CD4-positive, alpha-beta T cell treated with Interleukin-17A for 1 hour (primary cell): Measurements from ENCODE around the gene NTRK3.

Source experiments
- DNase-seq: peaks from one replicate; pipeline ENCODE4 v3.0.0-alpha.2; 2020

The NTRK3 gene

DNA sequence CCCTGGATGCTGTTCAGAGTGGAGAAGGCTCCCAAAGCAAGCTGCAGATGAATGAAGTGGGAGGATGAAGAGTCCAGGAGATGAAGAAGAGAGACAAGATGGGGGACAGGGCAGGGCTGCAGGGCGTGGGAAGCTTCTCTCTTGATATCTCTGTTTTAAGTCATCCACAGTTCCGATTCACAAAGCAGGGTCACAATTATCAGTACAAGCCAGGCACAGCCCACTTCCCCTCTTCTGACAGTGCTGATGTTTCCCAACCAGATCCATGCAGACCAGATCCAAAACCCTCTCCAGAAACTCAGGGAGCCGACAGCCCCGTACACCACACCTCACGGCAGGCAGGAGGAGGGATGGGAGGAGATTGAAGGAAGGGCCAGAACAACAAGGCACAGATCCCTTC, 31.1 kb downstream of the NTRK3 start:
- no peak for DNase-seq

DNA sequence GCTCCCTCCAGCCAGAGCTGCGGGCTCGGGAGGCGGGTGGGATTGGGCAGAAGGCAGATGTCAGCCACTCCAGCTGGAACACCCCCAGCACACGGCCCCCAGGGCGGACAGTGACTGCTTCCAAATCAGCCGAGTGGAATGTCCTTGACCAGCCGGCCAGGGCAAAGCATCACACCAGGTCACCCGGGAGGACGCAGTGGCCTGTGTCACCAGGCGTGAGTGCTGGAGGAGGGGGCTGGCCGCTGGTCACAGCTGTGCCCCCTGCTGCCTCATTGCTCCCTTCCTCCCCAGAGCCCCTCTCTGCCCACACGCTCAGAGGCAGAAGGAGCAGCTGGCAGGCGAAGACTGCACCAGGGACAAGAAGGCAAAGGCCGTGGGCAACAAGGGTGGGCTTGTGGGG, 33.5 kb downstream of the NTRK3 start:
- no peak for DNase-seq

DNA sequence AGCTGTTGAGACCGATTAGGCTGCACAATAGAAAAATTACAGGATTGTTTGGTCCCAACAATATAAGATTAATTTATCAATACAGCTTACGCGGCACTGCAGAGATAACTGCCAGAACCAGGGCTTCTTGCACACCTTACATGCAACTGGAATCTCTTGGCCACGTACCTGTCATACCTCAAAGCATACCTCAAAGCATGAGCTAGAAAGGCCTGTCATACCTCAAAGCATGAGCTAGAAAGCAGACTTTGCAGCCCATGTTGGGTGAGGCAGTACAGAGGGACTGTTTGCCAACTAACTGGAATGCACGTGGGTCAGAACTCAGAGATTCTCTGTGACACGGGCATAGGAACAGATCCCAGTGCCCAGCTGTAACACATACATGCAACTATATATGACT, 34.7 kb downstream of the NTRK3 start:
- DNase-seq = no peak

DNA sequence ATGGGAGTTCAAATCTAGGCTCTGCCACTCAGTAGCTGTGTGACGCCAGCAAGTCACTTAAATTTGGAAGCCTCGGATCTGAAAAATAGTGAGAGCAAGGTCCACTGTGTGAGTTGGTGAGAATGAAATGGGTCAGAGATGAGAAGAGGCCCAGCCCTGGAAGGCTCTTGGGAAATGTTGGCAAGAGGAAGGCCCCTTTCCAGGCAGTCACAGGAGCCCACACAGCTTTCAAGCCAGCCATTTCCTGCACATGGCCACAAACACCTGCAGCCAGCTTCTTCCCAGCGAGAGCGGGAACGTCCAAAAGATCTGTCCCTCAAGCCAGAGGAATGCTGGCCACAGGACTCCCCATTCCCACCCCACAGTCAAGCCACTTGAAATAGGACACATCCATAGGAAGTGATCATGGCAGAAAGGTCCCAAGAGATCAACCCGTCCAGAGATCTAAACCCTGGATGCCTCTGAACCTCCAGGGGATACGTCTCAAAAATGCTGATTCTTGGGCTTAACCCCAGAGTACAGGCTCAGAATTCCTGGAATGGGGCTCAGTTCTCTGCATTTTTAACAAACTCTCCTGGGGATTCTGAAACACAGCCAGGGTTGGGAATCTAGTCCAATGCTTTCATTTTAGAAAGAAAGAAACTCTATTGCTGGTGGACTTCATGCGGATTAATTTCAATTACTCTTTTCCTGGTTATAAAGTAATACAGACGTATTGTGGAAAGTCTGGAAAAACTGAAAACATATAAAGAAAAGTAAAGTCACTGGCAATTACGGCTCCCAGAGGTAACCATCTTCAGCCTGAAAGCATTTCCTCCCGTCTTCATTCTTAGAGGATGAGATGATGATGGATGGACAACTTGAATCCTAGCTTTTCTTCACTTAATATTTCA, 35.9 kb downstream of the NTRK3 start:
- DNase-seq = no peak

DNA sequence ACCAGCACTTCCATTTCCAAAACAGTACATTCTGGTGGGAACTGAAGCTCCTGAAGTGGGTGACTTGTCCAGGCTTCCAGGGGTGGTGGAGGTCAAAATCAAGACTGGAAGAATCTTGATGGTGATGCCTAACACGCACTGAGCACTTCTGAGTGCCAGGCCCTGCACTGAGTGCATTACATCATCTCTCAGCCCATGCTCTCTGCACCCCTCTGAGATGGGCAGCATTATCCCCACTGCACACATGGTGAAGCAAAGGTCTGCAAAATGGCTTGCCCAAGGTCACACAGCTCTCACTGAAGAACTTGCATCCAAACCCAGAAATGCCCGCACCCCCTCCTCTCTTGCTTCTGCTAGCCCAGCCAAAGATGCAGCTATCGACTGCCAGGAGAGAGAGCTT, 36.9 kb downstream of the NTRK3 start:
- DNase-seq = no peak

DNA sequence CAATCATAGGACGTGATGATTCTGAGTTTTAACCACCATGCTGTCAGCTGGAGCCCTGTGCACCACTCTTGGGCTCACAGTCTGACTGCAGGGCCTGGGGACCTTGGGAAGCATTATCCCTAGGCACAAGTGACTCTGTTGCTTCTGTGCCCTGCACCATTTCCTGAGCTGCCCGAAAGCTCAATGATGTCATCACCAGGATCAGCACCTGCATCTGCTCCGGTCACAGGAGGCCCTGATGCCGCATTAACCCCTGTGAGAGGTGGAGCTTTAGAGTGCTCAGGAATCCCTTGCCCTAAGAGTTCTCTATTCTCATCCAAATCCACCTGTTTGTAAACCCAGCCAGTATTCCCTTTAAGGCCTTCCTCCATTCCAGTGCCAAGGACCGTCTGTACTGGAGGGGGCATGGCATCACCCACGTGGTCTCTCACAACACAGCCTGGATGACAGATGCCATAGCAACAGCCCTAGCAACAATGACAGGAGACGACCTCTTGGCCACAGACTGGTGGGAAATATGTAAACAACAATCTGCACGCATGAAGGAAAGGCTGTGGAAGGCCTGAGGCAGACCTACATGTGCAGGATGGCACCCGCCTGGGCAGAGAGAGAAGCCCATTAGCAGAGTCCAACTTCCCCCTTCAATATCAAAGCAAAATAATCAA, 37.9 kb downstream of the NTRK3 start:
- DNase-seq = no peak

DNA sequence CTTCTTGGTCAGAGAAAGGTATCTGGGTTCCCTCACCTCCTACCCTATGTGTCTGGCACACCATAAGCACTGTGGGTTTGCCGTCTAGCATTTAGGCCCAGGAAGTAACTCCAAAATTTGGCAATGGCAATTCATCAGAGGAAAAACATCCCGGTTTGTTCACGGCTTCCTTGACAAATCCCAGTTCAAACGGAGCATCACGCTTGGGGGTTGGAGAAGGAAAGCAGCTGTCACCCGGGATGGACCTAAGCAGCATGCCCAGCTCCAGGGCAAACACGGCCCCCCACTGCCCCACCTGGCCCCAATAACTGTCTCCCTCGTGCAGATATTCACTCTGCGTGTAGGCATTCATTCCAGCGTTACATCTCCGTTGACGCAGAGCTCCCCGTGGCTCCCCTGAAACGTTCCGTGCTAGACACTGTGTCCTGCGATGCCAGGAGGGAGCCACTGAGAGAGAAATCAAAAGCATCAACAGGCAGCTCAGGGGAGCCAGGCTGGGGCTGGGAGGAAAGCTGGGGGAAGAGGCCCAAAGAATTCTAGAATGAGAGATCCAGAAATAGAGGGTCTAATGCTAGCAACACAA, 41.4 kb downstream of the NTRK3 start:
- no peak for DNase-seq

DNA sequence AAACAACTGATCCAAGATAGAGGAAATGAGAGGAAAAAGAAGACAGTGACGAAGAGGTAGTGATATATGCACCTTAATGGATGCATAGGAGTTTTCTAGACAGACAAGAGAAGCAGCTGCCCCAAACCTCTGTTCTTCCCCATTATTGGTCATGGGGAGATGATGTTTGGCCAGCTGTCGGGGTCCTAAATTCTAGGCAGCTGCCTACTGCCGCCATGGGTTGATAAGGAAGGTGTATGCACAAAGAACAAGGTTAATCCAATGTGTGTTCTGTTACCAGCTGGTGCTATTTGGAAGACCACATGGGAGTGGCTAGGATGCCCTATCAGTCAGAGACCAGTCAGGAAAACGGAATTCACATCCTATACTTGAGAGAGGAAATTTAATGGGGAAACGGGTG, 47.4 kb downstream of the NTRK3 start:
- no peak for DNase-seq

DNA sequence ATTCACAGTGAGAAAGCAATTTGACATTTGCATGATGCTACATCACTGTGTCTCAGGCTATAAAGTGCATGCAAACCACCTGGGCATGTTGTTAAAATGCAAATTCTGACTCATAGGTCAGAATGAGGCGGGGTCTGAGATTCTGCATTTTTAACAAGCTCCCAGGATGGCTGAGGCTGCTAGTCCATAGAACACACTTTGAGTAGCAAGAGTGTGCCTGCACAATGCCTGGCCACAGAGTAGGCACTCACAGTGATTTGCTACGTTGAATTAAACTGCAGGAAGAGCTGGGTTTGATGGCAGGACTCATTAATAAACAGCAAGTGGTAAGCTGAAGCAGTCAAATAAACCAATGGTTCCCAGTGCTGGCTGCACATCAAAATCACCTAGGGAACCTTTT, 48.1 kb downstream of the NTRK3 start:
- no peak for DNase-seq

DNA sequence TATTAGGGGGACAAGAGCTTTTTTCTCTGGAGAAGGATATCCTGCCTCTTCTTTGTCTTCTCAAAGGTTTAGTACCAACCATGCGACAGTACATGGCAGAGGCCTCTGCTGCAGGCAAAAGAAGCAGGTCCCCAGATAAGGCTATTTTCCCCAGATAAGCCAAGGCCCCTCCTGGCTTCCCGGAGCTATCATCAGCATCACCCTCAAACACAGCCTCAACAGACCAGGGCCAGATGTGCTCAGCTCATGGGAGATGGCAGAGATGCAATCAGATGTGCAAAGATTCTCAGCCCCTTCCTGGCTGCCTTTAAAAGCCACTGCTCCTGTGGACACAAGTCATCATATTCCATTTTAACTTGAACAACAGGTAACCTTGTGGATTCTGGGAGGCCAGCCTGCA, 49.0 kb downstream of the NTRK3 start:
- no peak for DNase-seq

DNA sequence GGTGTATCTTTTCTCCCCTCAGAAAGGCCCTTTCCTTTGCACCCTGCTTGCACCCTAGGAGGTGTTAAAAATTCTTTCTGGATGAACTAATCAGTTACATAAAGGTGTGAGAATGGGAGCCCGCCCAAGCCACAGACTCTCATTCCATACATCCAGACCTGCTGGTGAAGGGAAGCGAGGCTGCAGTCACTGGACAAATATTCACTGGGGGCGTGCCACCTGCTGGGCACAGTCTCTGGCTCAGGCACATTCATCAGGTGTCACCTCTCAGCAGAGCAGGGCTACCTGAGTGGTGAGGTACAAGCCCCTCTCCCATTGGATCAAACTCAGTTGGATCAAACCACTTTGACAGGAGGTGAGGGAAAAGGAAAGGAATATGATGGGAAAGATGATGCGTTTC, 52.0 kb downstream of the NTRK3 start:
- no peak for DNase-seq

DNA sequence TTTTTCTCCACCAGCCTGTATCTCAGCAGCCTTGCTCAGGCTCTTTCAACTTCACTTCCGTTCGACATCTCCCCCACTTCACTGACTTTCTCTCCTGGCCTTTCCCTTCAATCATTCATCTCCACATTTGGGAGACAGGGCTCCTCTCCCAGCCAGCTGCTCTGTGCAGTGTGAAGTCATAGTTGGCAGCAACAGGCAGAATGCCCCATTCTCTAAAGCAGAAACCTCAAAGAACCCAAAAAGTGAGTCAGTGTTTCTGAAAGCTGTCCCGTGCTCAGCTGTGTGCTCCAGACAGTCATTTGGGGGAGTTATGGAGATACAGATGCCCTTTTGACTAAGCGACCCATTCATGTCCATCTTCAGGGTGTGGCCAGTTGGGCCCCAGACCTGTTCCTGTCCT, 54.3 kb downstream of the NTRK3 start:
- DNase-seq = no peak

DNA sequence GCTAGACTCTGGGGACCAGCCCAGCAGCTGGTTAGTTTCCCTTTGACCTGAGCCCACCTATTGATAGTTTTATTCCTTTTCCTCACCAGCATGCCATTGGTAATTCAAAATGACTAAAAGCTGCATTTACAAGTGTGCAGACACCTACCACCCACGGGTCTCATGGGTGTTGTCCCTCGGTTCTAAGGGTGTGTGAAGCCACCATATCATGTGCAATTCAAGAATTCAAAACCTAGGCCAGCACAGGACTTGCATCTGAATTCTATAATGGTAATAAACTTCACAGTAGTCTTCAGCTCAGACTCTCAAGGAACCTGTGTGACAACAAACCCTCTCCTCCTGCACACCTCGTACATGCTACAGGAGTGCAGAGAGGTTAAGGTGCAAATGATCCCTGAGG, 55.3 kb downstream of the NTRK3 start:
- no peak for DNase-seq

DNA sequence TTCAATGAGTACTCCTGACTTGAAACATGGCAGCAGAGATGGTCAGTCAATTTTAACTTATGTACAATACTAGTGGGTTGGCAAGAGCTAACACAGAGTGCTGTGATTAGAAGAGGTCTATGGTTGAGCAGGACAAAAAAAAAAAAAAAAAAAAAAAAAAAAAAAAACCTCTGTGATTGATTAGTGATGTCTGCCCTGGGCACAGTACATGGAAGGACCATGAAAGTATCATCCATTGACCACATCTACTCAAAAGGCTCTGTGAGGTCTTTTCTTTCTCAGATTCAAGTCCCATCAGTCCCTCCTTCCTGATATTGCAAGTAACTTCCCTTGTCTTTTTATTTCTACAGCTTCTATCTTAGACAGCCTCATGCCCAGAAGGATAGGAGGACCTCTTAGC, 59.6 kb downstream of the NTRK3 start:
- DNase-seq = no peak

DNA sequence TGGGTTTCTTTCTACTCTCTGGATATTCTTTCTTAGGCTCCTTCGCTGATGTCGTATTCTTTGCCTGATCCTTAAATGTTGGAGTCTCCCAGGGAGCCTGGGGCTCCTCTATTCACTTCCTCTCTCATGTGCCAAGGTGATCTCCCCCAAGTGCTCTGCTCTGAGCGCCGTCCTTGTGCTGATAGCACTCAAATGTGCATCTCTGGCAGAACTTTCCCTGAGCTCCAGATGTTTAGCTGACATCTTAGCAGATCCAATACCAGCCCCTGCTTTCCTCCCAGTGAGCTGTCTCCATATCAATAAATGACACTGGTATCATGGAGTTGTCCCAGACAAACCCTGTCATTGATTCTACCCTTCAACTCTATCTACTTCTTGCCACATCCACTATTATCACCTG, 62.4 kb downstream of the NTRK3 start:
- no peak for DNase-seq

DNA sequence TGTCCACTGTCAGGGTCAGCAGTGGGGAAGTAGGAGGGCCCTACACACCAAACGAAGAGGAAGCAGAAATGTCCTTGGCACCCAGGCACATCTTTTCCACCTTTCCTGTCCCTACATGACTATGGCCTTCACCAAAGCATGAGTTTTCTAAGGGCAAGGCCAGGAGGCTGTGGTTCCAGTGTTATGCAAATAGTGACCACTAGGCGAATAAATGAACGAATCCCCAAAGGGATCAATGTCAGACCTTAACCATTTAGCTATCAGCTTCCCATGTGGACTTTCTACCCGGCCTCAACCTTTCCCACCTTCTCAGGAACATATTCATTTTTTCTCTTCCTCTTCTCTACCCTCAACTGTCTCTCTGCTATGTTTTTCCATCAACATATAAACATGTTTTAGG, 63.1 kb downstream of the NTRK3 start:
- DNase-seq = no peak

DNA sequence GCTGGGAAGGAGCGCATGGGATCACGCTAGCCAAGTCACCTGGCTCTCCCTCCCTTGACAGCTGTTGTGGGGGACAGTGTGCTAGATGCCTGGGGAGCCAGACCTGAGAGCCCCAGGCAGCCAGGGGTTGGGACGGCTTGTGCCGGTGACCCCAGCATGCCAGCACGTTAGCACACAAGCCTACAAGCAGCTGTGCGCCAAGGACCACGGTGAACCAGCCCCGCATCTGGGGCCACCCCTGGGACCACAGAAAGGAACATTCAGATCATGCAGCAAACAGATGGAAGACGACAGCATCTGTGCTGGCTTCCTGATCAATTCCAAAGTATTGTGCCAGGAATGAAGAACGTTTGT, 64.8 kb downstream of the NTRK3 start:
- DNase-seq = no peak

DNA sequence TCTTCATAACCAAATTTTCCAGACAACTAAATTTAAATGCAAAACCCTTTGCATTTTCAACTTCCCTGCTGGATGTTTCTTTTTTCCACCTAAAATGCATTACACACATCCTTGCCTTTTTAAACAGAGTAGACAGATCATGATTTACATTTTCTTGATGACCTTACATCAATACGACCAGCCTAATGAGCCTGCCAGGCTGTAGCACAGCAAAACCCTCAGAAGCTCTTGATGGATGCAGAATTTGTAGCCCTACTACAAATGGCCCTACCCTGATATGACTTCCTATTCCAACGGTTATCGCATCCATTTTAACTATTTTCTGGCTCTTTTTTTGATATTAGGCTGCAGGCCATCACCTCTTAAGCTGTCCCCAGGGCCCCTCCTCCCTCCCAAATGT, 66.3 kb downstream of the NTRK3 start:
- no peak for DNase-seq

DNA sequence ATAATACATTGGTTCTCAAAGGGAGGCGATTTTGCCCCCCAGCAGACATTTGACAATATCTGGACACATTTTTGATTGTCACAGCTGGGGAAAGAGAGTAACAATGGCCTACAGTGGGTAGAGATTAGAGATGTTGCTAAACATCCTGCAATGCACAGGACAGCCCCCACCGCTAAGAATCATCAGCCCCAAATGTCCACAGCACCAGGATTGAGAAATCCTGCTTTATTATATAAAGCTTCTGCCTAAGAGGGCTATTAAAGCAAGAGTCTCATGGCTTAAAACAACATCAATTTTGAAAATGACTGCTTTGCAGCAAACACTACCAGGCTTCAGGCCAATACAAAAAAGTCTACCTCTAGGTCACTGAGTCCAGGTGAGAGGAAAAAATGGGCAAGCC, 68.2 kb downstream of the NTRK3 start:
- no peak for DNase-seq

DNA sequence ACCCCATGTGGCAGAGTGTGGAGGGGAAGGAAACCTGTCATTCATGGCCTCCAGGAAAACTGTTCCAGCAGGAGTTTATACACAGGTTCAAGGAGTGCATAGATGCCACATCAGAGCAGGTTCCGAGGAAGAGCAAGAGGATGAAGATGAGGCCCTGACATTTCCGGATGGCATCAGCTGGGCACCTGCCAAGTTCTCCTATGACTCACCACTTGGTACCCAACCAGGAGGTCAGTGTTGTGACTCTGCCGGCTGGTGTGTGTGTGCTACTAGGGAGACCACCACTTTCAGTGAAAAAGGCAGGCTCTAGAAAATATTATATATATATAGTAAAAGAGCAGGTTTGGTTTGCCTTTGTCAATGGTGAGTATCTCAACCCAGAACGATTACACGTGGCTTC, 69.3 kb downstream of the NTRK3 start:
- no peak for DNase-seq

DNA sequence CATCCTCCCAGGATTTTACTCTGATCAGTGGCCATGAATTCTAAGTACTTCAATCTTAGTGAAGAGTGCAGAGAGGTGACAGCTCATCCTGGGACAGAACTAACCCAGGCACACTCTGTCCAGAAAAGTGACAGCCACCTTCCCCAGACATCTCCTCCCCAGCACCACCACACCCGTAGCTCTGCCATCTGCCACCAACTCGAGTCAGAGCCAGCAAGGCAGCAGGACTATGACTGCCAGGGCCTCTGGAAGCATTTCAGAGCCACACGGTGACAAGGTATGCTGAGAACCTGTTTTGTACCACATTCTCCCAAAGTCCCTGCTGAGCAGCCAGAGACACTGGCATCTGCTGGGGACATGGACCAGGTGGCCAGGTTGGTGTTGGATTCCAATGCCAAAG, 71.0 kb downstream of the NTRK3 start:
- DNase-seq = no peak

DNA sequence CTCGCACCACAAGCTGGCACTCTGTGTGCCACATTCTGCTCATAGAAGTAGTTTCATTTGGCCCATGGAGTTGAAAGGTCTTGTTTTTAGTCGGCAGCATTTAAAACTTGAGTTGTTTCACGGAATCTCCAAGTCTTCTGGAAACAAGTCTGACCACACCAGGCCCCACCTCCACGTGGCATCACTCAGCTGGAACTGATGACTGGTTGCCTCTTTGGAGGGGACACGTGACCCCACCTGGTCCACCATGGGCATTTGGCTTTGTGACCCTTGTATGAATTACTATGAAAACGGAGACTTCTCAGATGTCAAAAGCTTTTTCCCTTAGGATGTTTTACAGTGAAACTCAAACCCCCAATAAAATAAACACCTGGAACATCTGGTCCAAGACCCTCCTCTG, 74.9 kb downstream of the NTRK3 start:
- no peak for DNase-seq

DNA sequence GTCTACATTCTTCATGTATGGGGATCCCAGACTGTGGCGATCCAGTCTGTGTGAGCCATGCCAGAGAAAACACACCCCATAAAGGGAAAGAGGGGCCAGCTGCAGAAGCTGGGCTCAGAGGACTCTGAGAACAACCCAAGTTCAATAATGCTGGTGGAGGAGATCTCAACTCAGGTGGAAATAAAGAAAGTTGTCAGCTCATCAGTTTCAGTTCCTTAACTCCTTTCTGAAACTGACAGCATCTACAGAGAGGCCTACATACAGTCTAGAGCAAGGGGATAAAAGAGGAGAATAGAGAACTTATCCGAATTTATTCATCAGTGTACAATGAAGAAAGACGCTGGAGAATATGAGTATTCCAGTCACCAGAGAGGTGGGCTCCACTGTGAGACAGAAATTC, 77.0 kb downstream of the NTRK3 start:
- no peak for DNase-seq

DNA sequence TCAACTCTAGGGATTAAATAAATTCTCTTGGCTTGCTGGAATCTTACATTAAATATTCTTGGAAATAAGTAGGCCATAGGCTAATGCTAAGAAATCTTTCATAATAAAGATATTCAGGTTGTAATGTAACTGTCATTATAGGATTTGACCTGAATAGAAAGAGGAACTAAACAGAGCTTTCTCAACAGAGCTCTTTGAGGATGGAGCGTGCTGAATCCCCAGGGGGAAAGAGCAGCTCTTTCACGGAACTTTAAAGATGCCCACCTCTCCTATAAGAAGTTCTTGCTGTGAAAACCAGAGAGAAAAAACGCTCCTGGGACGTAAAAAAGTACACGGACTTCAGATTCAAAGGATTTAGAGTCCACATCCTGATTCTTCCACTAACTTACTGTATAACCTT, 77.9 kb downstream of the NTRK3 start:
- DNase-seq = no peak

DNA sequence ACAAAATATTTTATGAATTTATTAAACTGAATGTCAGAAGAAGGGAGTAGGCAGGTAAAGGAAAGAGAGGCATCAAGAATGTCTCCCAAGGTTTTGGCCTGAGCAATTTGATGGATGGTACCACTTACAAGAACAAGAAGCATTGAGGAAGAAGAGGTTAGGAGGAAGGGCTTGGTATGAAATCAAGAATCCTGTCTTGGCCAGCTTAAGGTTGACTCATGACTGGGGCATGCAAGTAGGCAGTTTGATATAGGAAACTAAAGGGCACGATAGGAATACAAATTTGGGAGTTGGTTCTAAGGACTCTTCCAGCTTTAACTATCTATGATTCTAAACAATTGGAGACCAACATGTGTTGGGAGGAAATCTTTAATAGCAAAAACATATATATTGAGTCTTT, 79.1 kb downstream of the NTRK3 start:
- DNase-seq = no peak
